Measurements from ENCODE around the gene FCRL1.

FCRL1 gene

GRCh38 chr1:157774412-157774811 lies 45.5 kb downstream of the FCRL1 start:
- Histone ChIP-seq H3K27ac (ENCODE audit: insufficient read depth, low read depth, low read length, poor library complexity, severe bottlenecking) (no peak overlapping the region), H3K27me3 (ENCODE audit: control insufficient read depth, insufficient read depth, low read length, poor library complexity, severe bottlenecking) (no peaks in the 10 kb centered on the region), H3K36me3 (ENCODE audit: control insufficient read depth, insufficient read depth, low read length) (no peaks in the 10 kb centered on the region), H3K9me3 (ENCODE audit: control insufficient read depth, low read length) (no peaks in the 10 kb centered on the region), H3K4me1 (ENCODE audit: control insufficient read depth, insufficient read depth, low read length) (no peaks in the 10 kb centered on the region), H3K4me3 (ENCODE audit: insufficient read depth, low read depth, low read length) (no peak overlapping the region)
- 88 to 90% methylated on average over 2 of the region's 2 CpGs for WGBS, 2 experiments

- no peak overlapping the region for H3K4me3 ChIP-seq (ENCODE audit: insufficient read depth, low read depth, low read length)
- H3K27me3 ChIP-seq (ENCODE audit: control insufficient read depth, insufficient read depth, low read length, poor library complexity, severe bottlenecking), result no peaks in the 10 kb centered on the region
- no peaks in the 10 kb centered on the region for H3K9me3 ChIP-seq (ENCODE audit: control insufficient read depth, low read length)
- no peak overlapping the region for H3K27ac ChIP-seq (ENCODE audit: insufficient read depth, low read depth, low read length, poor library complexity, severe bottlenecking)
- H3K36me3 ChIP-seq (ENCODE audit: control insufficient read depth, insufficient read depth, low read length), result no peaks in the 10 kb centered on the region
- WGBS, 2 experiments, result 55 to 71% methylated on average over 1 of the region's 1 CpG
- no peaks in the 10 kb centered on the region for H3K4me1 ChIP-seq (ENCODE audit: control insufficient read depth, insufficient read depth, low read length)
These were observed 46.2 kb downstream of the FCRL1 start for GRCh38 chr1:157773493-157774350.

GRCh38 chr1:157771661-157772425 lies 48.1 kb downstream of the FCRL1 start:
- no peaks in the 10 kb centered on the region for H3K9me3 ChIP-seq (ENCODE audit: control insufficient read depth, low read length)
- WGBS, 2 experiments, result 89 to 90% methylated on average over 5 to 7 of the region's 8 CpGs
- H3K4me1 ChIP-seq (ENCODE audit: control insufficient read depth, insufficient read depth, low read length), result no peaks in the 10 kb centered on the region
- H3K36me3 ChIP-seq (ENCODE audit: control insufficient read depth, insufficient read depth, low read length), result no peaks in the 10 kb centered on the region
- no peaks in the 10 kb centered on the region for H3K27me3 ChIP-seq (ENCODE audit: control insufficient read depth, insufficient read depth, low read length, poor library complexity, severe bottlenecking)
- no peak overlapping the region for H3K4me3 ChIP-seq (ENCODE audit: insufficient read depth, low read depth, low read length)
- no peak overlapping the region for H3K27ac ChIP-seq (ENCODE audit: insufficient read depth, low read depth, low read length, poor library complexity, severe bottlenecking)

GRCh38 chr1:157770442-157771043 lies 49.4 kb downstream of the FCRL1 start:
- H3K27me3 ChIP-seq (ENCODE audit: control insufficient read depth, insufficient read depth, low read length, poor library complexity, severe bottlenecking), result no peaks in the 10 kb centered on the region
- H3K27ac ChIP-seq (ENCODE audit: insufficient read depth, low read depth, low read length, poor library complexity, severe bottlenecking), result no peak overlapping the region
- no peak overlapping the region for H3K4me3 ChIP-seq (ENCODE audit: insufficient read depth, low read depth, low read length)
- no peaks in the 10 kb centered on the region for H3K36me3 ChIP-seq (ENCODE audit: control insufficient read depth, insufficient read depth, low read length)
- H3K9me3 ChIP-seq (ENCODE audit: control insufficient read depth, low read length), result no peaks in the 10 kb centered on the region
- 60 to 62% methylated on average over 9 of the region's 9 CpGs for WGBS, 2 experiments
- no peaks in the 10 kb centered on the region for H3K4me1 ChIP-seq (ENCODE audit: control insufficient read depth, insufficient read depth, low read length)

GRCh38 chr1:157766792-157767191 lies 53.1 kb downstream of the FCRL1 start:
- no peaks in the 10 kb centered on the region for H3K9me3 ChIP-seq (ENCODE audit: control insufficient read depth, low read length)
- no peaks in the 10 kb centered on the region for H3K27me3 ChIP-seq (ENCODE audit: control insufficient read depth, insufficient read depth, low read length, poor library complexity, severe bottlenecking)

GRCh38 chr1:157758018-157758417 lies 61.9 kb downstream of the FCRL1 start:
- Histone ChIP-seq H3K36me3 (ENCODE audit: control insufficient read depth, insufficient read depth, low read length) (no peaks in the 10 kb centered on the region), H3K27me3 (ENCODE audit: control insufficient read depth, insufficient read depth, low read length, poor library complexity, severe bottlenecking) (no peaks in the 10 kb centered on the region), H3K9me3 (ENCODE audit: control insufficient read depth, low read length) (no peaks in the 10 kb centered on the region), H3K4me3 (ENCODE audit: insufficient read depth, low read depth, low read length) (no peak overlapping the region), H3K27ac (ENCODE audit: insufficient read depth, low read depth, low read length, poor library complexity, severe bottlenecking) (no peak overlapping the region), H3K4me1 (ENCODE audit: control insufficient read depth, insufficient read depth, low read length) (no peaks in the 10 kb centered on the region)
- WGBS, 2 experiments, result 93 to 97% methylated on average over 3 to 4 of the region's 4 CpGs

More at GRCh38 chr1:157766792-157767191, 53.1 kb downstream of the FCRL1 start:
- no peaks in the 10 kb centered on the region for H3K4me1 ChIP-seq (ENCODE audit: control insufficient read depth, insufficient read depth, low read length)
- no peak overlapping the region for H3K4me3 ChIP-seq (ENCODE audit: insufficient read depth, low read depth, low read length)
- H3K36me3 ChIP-seq (ENCODE audit: control insufficient read depth, insufficient read depth, low read length), result no peaks in the 10 kb centered on the region
- H3K27ac ChIP-seq (ENCODE audit: insufficient read depth, low read depth, low read length, poor library complexity, severe bottlenecking), result no peak overlapping the region

GRCh38 chr1:157753611-157754010 lies 66.3 kb downstream of the FCRL1 start:
- Histone ChIP-seq H3K4me1 (ENCODE audit: control insufficient read depth, insufficient read depth, low read length) (no peaks in the 10 kb centered on the region), H3K27me3 (ENCODE audit: control insufficient read depth, insufficient read depth, low read length, poor library complexity, severe bottlenecking) (no peaks in the 10 kb centered on the region), H3K9me3 (ENCODE audit: control insufficient read depth, low read length) (no peaks in the 10 kb centered on the region), H3K4me3 (ENCODE audit: insufficient read depth, low read depth, low read length) (no peak overlapping the region), H3K36me3 (ENCODE audit: control insufficient read depth, insufficient read depth, low read length) (no peaks in the 10 kb centered on the region), H3K27ac (ENCODE audit: insufficient read depth, low read depth, low read length, poor library complexity, severe bottlenecking) (no peak overlapping the region)
- 60 to 73% methylated on average over 1 of the region's 1 CpG for WGBS, 2 experiments

- H3K36me3 ChIP-seq (ENCODE audit: control insufficient read depth, insufficient read depth, low read length), result no peaks in the 10 kb centered on the region
- WGBS, 2 experiments, result 76 to 80% methylated on average over 3 of the region's 3 CpGs
- H3K9me3 ChIP-seq (ENCODE audit: control insufficient read depth, low read length), result no peaks in the 10 kb centered on the region
- no peaks in the 10 kb centered on the region for H3K4me1 ChIP-seq (ENCODE audit: control insufficient read depth, insufficient read depth, low read length)
- no peak overlapping the region for H3K27ac ChIP-seq (ENCODE audit: insufficient read depth, low read depth, low read length, poor library complexity, severe bottlenecking)
- no peaks in the 10 kb centered on the region for H3K27me3 ChIP-seq (ENCODE audit: control insufficient read depth, insufficient read depth, low read length, poor library complexity, severe bottlenecking)
- H3K4me3 ChIP-seq (ENCODE audit: insufficient read depth, low read depth, low read length), result no peak overlapping the region
These were observed 68.6 kb downstream of the FCRL1 start for GRCh38 chr1:157751283-157751682.

GRCh38 chr1:157748262-157748817 lies 71.6 kb downstream of the FCRL1 start:
- WGBS, 2 experiments, result 86 to 95% methylated on average over 3 of the region's 3 CpGs
- Histone ChIP-seq H3K27me3 (ENCODE audit: control insufficient read depth, insufficient read depth, low read length, poor library complexity, severe bottlenecking) (no peaks in the 10 kb centered on the region), H3K9me3 (ENCODE audit: control insufficient read depth, low read length) (no peaks in the 10 kb centered on the region), H3K4me3 (ENCODE audit: insufficient read depth, low read depth, low read length) (no peak overlapping the region), H3K4me1 (ENCODE audit: control insufficient read depth, insufficient read depth, low read length) (no peaks in the 10 kb centered on the region), H3K27ac (ENCODE audit: insufficient read depth, low read depth, low read length, poor library complexity, severe bottlenecking) (no peak overlapping the region), H3K36me3 (ENCODE audit: control insufficient read depth, insufficient read depth, low read length) (no peaks in the 10 kb centered on the region)
